Peyer's patch (tissue), 4 donors: Measurements from ENCODE around the gene BICRA. TPM values are rescaled to one million over a fixed set of nuclear protein-coding genes. Genes with fewer than 3 reads are reported as not detected.
"Not testable (repeated sequence)": the region's sequence is repeated elsewhere in the genome, so short reads cannot be mapped to it uniquely, and the experiment has no call there.

Experiments used
- DNase-seq, 3 donors: peaks; one replicate each; pipeline ENCODE4 v3.0.0-alpha.2; 2017 to 2019
- H3K27ac ChIP-seq, 4 donors: fragments of 200-600 bp; sonication (generic); one replicate each; pipeline ENCODE4 v1.5.1; 2016 to 2019
- H3K27me3 ChIP-seq, 2 donors: fragments of 200-600 bp; sonication (generic); one replicate each; pipeline ENCODE4 v1.5.1; 2019
- H3K36me3 ChIP-seq, 3 donors: fragments of 200-600 bp; sonication (generic); one replicate each; pipeline ENCODE4 v1.5.1; 2016 to 2019
- H3K4me1 ChIP-seq, 4 donors: fragments of 200-600 bp; sonication (generic); one replicate each; pipeline ENCODE4 v1.5.1; 2016 to 2019
- H3K4me3 ChIP-seq, 4 donors: fragments of 200-600 bp; sonication (generic); 1 replicate in 3 of 4; 2 replicates in 1 of 4; pipeline ENCODE4 v1.5.1; 2016 to 2019; ENCODE audit warnings: mild to moderate bottlenecking in 1 of 4
- H3K9me3 ChIP-seq, 4 donors: fragments of 200-600 bp; sonication (generic); one replicate each; pipeline ENCODE4 v1.5.1; 2016 to 2019; ENCODE audit warnings: mild to moderate bottlenecking in 1 of 4
- POLR2A ChIP-seq, 2 donors: fragments of 450-650 bp; IDR thresholded peaks; one replicate each; pipeline ENCODE4 v1.5.1; 2017; ENCODE audit warnings: antibody characterized with exemption in 2 of 2, mild to moderate bottlenecking in 2 of 2, moderate library complexity in 2 of 2
- total RNA-seq, 4 donors: library from RNA; depleted of rRNA; stranded (reverse); fragments of >200 nt; gene quantifications; one replicate each; pipeline ENCODE4 v1.1.0, GENCODE V29; 2016
- TF ChIP-seq, protein P1 (sequence below), 6 experiments: fragments of 450-650 bp in 4 of 6; fragments of 200-600 bp in 2 of 6; sonication (generic) in 1 of 6; IDR thresholded peaks; one replicate each; pipeline ENCODE4 v1.5.1; 2017 to 2019; ENCODE audit warnings: antibody characterized with exemption in 6 of 6, mild to moderate bottlenecking in 3 of 6, moderate library complexity in 1 of 6

BICRA gene
- total RNA-seq, 4 donors from 2014 or later = 8.2 to 14.9 (median 13.3) TPM

GRCh38 chr19:47740866-47741519 lies 132.1 kb downstream of the BICRA start:
- Histone ChIP-seq H3K36me3 (peaks cover 0 to 11% (median 0%) of the 10 kb centered on the region in 3 donors), H3K9me3 (no peaks in the 10 kb centered on the region), H3K4me1 (peaks cover 0 to 25% (median 10%) of the 10 kb centered on the region in 4 donors), H3K4me3 (no peak overlapping the region), H3K27ac (no peak overlapping the region), H3K27me3 (no peaks in the 10 kb centered on the region)
- TF ChIP-seq, protein P1, sequence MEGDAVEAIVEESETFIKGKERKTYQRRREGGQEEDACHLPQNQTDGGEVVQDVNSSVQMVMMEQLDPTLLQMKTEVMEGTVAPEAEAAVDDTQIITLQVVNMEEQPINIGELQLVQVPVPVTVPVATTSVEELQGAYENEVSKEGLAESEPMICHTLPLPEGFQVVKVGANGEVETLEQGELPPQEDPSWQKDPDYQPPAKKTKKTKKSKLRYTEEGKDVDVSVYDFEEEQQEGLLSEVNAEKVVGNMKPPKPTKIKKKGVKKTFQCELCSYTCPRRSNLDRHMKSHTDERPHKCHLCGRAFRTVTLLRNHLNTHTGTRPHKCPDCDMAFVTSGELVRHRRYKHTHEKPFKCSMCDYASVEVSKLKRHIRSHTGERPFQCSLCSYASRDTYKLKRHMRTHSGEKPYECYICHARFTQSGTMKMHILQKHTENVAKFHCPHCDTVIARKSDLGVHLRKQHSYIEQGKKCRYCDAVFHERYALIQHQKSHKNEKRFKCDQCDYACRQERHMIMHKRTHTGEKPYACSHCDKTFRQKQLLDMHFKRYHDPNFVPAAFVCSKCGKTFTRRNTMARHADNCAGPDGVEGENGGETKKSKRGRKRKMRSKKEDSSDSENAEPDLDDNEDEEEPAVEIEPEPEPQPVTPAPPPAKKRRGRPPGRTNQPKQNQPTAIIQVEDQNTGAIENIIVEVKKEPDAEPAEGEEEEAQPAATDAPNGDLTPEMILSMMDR (IDR thresholded peaks at IDR 0.05) = no peak
- TF ChIP-seq POLR2A (IDR thresholded peaks at IDR 0.05) = no peak
- no peak for DNase-seq

- peaks cover 0 to 13% (median 0%) of the 10 kb centered on the region in 3 donors for H3K36me3 ChIP-seq
- no peak overlapping the region for H3K4me3 ChIP-seq
- peaks cover 0 to 31% (median 16%) of the 10 kb centered on the region in 4 donors for H3K4me1 ChIP-seq
- DNase-seq = no peak
- peak overlapping the region in 1 of 4 donors; percentile 95 for H3K27ac ChIP-seq
- no peaks in the 10 kb centered on the region for H3K9me3 ChIP-seq
- no peaks in the 10 kb centered on the region for H3K27me3 ChIP-seq
- TF ChIP-seq, protein P1 (IDR thresholded peaks at IDR 0.05) = no peak
- no peak for TF ChIP-seq POLR2A (IDR thresholded peaks at IDR 0.05)
Measured at GRCh38 chr19:47741544-47742140, 132.7 kb downstream of the BICRA start.

DNA sequence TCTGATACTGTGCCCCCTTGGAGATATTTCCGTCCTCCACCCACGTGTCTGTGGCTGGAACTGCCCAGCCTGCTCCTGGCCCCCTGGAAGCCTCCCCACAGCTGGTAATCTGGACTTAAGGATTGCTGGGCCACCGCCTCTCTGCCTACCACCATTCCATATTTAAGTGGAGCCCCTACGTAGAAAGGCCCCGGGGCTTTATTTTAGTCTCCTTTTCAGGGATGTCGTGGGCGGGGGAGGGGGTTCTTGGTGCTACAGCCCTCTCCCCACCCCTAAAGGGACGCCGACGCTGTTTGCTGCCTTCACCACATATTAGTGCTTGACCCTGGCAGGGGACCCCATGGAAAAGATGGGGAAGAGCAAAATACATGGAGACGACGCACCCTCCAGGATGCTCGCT lies 133.7 kb downstream of the BICRA start:
- H3K27ac ChIP-seq = peak overlapping the region; percentile 65 to 95 (median 78)
- peaks cover 0 to 23% (median 0%) of the 10 kb centered on the region in 3 donors for H3K36me3 ChIP-seq
- DNase-seq = no peak

GRCh38 chr19:47745010-47745901 lies 136.3 kb downstream of the BICRA start, which contains the start of gene NOP53:
Gene NOP53, plus strand, starts transcription at chr19:47745546. Its CDS starts 14 bp downstream, at chr19:47745560.
- no peaks in the 10 kb centered on the region for H3K27me3 ChIP-seq
- peaks cover 0 to 43% (median 20%) of the 10 kb centered on the region in 4 donors for H3K4me1 ChIP-seq
- peaks cover 0 to 42% (median 2%) of the 10 kb centered on the region in 3 donors for H3K36me3 ChIP-seq
- no peaks in the 10 kb centered on the region for H3K9me3 ChIP-seq
- DNase-seq = peak; percentile 95 to 98 (median 98)
- TF ChIP-seq, protein P1 (IDR thresholded peaks at IDR 0.05) = peak in 4 of 6 experiments; percentile 18 to 31 (median 25)
- peak; percentile 64 to 76 for TF ChIP-seq POLR2A (IDR thresholded peaks at IDR 0.05)
- peak within 1 kb of the TSS; percentile 88 to 98 (median 93) for H3K27ac ChIP-seq
- H3K4me3 ChIP-seq = peak within 1 kb of the TSS; percentile 69 to 97 (median 82)

More for the DNA sequence above, 133.7 kb downstream of the BICRA start:
- no peaks in the 10 kb centered on the region for H3K27me3 ChIP-seq
- TF ChIP-seq, protein P1 (IDR thresholded peaks at IDR 0.05) = no peak
- TF ChIP-seq POLR2A (IDR thresholded peaks at IDR 0.05) = no peak
- peaks cover 0 to 33% (median 20%) of the 10 kb centered on the region in 4 donors for H3K4me1 ChIP-seq
- H3K9me3 ChIP-seq = no peaks in the 10 kb centered on the region
- H3K4me3 ChIP-seq = peak overlapping the region in 2 of 4 donors; percentile 48 to 57

GRCh38 chr19:47746129-47746528 lies 137.2 kb downstream of the BICRA start:
- not testable (repeated sequence) for H3K9me3 ChIP-seq
- Histone ChIP-seq H3K4me1 (peaks cover 0 to 43% (median 20%) of the 10 kb centered on the region in 4 donors), H3K36me3 (peaks cover 0 to 51% (median 4%) of the 10 kb centered on the region in 3 donors)

More at GRCh38 chr19:47746129-47746528, 137.2 kb downstream of the BICRA start:
- peak overlapping the region; percentile 69 to 97 (median 82) for H3K4me3 ChIP-seq
- not testable (repeated sequence) for H3K27me3 ChIP-seq, DNase-seq
- peak overlapping the region in 1 of 4 donors; percentile 88 for H3K27ac ChIP-seq
